MM.1S (cell line): ENCODE measurements around the gene PRSS2.

Source experiments
- CTCF ChIP-seq: fragments of 300-600 bp; sonication (generic); IDR thresholded peaks from 2 replicates; pipeline ENCODE4 v1.5.1; 2016; ENCODE audit warnings: antibody characterized with exemption, low read length, mixed read lengths
- EZH2 ChIP-seq: fragments of 300-600 bp; sonication (generic); optimal IDR thresholded peaks from 2 replicates; pipeline ENCODE3; 2017; ENCODE audit warnings: low read depth, mild to moderate bottlenecking, antibody characterized with exemption, low read length, mixed read lengths
- EZH2phosphoT487 ChIP-seq: fragments of 300-600 bp; sonication (generic); IDR thresholded peaks from 2 replicates; pipeline ENCODE4 v1.6.1; 2018; ENCODE audit warnings: antibody characterized with exemption, low read length

- peak; percentile 84 for TF ChIP-seq CTCF
- no peak for TF ChIP-seq EZH2
- TF ChIP-seq EZH2phosphoT487, result no peak
Measured at GRCh38 chr7:142811154-142811737, 40.5 kb downstream of the PRSS2 start.
